GM18867 (cell line): ENCODE results near the gene PARP3.

Experiments used
- ATAC-seq: cut with Tn5 transposase; IDR thresholded peaks from one replicate; pipeline ENCODE4 v1.9.1; 2021; ENCODE audit warnings: mild to moderate bottlenecking, moderate library complexity; ENCODE audit not compliant: unreplicated experiment

Gene PARP3

DNA sequence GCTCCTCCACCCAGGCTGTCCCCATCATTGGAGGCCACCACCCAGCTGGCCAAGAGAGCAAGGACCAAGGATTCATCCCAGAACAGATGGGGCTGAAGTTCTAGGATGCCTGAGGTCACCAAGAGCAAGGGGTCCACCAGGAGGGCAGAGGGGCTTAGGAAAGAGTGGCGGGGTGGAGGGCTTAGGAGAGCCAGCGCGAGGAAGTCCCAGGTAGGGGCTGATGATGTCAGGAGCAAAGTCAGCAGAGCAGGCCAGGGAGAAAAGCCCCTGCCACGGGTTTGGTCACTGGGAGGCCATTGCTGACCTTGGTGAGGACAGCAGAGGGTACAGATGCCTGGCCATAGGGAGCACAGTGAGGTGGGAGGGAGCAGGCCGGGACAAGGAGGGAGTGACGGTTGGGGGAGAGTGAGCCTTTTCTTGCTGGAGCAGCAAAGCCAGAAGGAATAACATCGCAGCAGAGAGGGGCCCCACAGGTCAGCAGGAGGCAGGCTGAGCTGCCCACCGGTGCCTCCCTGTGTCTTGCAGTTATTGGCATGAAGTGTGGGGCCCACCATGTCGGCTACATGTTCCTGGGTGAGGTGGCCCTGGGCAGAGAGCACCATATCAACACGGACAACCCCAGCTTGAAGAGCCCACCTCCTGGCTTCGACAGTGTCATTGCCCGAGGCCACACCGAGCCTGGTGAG lies 5.2 kb downstream of the PARP3 start:
- no peak for ATAC-seq

DNA sequence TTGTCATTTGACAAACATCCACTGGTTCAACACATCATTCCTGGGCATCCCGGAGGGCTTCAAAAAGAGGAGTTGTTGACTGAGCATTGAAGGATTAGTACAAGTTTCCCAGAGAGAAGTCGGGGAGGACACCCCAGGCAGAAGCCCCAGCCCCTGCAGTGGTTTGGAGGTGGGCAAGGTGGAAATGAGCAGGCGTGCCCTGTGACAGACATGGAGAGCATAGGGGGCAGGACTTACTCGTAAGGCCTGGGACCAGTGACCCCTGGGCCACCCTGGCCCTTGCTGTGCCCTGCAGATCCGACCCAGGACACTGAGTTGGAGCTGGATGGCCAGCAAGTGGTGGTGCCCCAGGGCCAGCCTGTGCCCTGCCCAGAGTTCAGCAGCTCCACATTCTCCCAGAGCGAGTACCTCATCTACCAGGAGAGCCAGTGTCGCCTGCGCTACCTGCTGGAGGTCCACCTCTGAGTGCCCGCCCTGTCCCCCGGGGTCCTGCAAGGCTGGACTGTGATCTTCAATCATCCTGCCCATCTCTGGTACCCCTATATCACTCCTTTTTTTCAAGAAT lies 5.9 kb downstream of the PARP3 start:
- ATAC-seq = no peak

DNA sequence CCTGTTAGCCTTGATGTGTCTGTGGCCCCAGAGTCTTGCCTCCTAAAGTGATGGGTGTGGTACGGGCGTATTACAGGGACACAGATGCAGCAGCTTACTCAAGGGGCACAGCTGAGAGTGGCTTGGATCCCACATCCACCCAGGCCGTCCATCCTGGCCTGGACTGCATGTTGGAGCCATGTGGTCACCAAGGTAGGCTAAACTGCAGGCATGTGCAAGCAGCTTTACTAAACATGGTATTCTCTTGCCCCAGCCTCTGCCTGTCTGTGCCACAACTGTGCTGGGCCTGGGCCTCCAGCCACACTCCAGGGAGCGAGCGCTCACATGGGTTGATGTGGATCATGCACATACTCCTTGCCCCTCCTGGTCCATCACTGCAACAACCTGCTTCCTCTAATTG lies 7.0 kb downstream of the PARP3 start:
- ATAC-seq = no peak

DNA sequence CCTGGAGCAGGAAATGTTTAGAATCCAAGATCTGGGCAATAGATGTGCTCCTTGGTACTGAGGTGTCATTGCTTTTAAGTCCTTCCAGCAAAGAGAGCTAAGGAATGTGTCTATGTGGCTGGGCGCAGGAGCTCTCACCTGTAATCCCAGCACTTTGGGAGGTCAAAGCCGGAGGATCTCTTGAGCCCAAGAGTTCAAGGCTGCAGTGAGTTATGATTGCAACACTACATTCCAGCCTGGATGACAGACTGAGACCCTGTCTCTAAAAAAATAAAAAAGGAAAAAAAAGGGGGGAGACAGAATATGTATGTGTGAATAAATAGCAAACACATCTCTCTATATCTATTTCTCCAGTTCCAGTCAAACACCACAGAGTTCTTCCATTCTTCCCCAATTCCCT lies 8.7 kb downstream of the PARP3 start:
- ATAC-seq = no peak

DNA sequence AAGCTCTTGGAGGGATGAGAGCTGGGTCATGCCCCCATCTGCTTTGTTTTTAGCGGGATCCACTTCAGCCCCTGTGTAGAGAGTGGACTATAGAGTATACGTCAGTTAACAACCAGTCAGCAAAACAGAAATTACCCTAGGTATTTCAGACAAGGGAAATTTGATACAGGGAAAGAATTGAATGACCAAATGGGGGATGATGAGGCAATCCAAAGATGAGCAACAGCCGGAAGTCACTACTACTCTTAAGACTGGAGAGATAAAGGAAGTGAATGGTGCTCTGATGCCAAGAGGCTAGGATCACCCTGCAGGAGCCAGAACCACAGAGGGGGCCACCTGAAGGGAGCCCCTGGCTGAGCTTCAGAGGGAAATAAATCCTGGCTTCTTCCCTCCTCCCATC lies 11.3 kb downstream of the PARP3 start:
- no peak for ATAC-seq

DNA sequence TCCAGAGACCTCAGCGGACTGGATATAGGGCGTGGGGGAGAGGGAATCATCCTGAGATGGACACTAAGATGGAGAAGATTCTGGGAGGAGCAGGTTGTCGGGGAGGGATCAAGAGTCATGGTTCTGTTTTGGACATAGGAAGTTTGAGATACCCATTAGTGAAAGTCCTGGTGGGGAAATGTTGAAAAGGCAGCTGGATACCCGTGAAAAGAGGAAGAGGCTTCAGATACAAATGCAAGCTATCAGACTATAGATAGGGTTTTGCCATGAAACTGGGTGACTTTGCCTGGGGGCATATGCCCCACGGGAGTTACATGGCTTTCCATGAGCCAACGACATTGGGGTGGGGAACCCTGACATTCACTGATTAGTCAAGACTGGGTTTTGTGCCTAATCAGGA lies 11.9 kb downstream of the PARP3 start:
- ATAC-seq = no peak

DNA sequence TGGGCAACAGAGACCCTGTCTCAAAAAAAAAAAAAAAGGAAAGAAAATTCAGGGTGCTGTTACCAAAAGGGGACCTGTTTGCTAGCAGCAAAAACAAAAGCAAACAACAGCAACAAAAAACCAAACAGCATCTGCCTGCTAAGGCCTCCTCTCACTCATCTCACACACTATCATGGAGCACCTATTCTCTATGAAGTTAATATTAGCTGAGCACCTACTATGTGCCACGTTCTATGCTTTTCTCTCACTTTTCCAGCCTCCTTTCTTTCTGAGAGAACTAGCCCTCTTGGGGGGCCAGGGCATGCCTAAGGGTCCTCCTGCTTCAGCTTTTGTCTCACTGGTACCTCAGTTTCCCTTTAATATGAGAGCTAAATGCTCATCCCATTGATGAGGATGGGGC lies 12.6 kb downstream of the PARP3 start:
- ATAC-seq = no peak

DNA sequence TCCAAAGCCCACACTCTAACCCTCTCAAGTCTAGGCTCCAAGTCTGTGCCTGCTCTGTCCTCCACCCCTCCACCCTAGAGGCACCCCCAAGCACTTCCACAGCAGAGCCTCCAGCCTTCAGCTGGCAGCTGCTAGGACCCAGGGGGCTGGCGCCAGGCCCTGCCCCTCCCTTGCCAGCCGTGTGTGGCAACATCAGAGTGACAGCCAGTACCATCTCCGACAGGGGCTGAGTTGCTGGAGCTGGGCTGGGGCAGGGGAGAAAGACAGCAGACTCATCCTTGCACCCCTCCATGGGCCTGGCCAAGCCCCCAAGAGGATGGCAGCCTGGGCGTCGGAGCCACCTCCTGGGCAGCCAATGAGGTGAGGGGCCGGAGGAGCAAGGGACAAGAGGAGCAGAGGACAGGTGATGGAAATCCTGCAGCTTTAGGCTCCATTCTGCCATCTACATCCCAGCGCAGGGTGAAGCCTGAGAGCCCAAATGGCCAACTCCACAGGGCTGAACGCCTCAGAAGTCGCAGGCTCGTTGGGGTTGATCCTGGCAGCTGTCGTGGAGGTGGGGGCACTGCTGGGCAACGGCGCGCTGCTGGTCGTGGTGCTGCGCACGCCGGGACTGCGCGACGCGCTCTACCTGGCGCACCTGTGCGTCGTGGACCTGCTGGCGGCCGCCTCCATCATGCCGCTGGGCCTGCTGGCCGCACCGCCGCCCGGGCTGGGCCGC lies 13.2 kb downstream of the PARP3 start, which contains the start of gene GPR62:
GPR62 (plus strand) TSS at position 207 of the 718 bp plus-strand sequence; CDS start at position 479, 272 bp downstream.
- ATAC-seq = no peak

DNA sequence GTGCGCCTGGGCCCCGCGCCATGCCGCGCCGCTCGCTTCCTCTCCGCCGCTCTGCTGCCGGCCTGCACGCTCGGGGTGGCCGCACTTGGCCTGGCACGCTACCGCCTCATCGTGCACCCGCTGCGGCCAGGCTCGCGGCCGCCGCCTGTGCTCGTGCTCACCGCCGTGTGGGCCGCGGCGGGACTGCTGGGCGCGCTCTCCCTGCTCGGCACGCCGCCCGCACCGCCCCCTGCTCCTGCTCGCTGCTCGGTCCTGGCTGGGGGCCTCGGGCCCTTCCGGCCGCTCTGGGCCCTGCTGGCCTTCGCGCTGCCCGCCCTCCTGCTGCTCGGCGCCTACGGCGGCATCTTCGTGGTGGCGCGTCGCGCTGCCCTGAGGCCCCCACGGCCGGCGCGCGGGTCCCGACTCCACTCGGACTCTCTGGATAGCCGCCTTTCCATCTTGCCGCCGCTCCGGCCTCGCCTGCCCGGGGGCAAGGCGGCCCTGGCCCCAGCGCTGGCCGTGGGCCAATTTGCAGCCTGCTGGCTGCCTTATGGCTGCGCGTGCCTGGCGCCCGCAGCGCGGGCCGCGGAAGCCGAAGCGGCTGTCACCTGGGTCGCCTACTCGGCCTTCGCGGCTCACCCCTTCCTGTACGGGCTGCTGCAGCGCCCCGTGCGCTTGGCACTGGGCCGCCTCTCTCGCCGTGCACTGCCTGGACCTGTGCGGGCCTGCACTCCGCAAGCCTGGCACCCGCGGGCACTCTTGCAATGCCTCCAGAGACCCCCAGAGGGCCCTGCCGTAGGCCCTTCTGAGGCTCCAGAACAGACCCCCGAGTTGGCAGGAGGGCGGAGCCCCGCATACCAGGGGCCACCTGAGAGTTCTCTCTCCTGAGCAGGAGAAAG lies 14.0 kb downstream of the PARP3 start:
- no peak for ATAC-seq

DNA sequence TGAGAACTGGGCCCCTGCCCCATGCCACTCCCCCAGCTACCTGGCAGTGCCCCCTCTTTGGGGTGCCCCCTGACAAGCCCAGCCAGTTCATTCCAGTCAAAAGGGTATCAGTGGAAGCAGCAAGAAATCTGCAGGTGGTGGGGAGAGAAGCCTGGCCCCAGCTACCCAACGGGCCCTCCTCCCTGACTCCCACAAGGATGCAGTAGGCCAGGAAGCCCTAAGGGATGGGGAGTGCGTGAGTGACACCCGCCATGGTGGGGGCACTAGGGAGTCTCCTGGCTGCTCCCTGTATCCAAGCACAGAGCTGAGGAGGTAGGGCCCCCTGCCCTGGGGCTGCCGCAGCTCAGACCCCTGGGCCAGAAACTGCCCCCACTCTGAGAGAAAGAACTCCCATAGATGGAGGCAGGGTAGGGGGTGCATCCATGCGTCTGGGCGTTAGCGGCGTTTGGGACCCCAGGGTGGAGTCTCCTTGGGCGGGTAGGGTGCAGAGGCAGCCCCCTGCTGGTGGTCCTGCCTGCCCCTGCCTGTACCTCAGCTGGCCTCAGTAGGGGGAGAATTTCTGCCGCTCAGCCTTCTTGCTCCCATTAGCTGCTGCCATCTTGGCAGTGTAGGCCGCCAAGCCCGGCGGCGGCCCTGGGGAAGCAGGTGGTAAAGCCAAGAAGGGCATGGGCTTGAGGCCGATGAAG lies 15.5 kb downstream of the PARP3 start:
- ATAC-seq = no peak

DNA sequence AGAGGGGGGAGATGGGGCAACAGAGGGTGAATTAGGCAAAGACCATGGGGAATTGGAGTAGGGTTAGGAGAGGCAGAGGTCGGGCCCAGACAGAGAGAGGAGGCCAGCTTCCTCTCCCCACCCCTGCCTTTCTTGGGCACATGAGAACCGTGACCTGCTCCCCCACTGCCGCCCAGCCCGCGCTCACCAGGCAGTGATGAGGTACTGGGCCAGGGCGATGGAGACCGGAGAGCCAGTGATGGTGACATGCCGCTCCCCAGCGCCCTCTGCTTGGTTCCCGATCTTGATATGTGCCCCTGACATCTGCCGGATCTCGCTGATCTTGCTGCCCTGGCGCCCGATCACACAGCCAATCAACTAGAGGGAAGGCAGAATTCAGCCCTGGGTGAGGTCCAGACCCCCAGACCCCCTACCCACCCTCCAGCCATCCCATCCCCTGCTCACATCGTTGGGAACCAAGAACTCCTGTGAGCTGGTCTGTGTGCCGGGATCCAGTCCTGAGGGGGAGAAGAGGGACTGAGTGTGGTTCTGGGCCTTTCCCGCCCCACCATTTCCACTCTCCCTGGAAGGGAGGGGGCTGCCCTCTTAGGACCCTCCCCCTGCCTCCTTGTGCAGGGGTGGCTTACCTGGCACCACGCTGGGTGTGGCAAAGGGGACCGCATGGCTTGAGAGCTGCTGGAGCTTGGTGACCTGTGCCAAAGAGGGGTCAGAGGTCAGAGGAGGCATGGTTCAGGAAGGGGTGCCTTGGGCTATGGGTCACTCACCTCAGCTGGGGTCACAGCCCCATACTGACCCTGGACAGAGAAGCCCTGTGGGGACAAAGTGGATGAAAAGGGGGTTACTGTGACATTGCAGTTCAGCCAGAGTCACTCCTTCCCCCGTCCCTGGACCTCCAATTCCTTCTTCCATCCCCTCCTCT lies 16.7 kb downstream of the PARP3 start:
- ATAC-seq = no peak

DNA sequence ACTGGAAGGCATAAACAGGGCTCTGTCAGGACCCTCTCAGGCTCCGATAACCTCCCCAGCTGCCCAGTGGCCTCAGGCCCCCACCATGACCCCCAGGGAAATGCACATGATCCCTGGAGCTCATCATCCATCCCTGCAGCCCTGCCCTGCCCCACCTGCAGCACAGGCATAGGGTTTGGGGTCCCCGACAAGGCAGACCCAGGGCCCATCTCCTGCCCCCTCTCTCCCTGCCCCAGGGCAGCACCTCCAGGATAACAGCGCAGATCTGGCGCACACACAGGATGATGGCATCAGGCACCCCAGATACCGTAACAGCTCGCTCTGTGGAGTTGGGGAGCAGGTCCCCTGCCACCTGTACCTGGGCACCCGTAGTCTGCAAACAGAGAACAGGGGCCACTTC lies 17.5 kb downstream of the PARP3 start:
- no peak for ATAC-seq

DNA sequence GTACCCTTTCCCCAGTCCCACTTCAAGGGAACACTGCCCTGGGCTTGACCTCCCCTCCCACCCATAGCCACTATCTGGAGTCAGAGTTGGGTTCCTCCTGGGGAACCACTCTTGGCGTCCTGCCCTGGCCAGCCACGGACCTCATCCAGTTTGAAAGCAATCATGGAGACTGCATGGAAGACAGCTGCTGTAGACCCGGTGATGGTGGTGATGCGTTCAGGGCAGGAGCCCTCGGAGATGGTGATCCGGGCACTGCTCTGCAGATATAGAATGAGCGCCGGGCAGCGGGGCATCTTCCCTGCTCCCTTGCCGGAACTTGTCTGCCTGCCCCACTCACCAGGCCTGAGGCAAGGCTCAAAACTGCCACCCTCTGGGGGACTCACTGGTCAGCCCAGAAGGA lies 18.2 kb downstream of the PARP3 start:
- ATAC-seq = no peak

DNA sequence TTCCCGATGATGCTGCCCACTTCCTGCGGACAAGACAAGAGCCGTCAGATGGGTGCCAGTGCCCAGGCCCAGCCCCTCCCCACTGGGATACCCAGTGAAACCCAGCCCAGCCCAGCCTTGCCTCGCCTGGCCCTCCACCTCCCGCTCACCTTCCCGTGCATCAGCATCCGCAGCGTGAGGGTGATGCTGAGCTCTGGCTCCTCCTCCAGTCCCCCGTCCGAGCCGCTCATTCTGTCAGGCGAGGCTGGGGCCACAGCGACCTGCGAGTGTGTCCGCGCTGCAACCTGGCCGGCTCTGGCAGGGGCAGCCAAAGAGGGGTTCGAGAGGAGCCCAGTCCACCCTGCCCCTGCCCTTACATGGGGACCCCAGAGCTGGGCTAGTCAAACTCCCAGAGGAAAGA lies 18.8 kb downstream of the PARP3 start:
- ATAC-seq = no peak

DNA sequence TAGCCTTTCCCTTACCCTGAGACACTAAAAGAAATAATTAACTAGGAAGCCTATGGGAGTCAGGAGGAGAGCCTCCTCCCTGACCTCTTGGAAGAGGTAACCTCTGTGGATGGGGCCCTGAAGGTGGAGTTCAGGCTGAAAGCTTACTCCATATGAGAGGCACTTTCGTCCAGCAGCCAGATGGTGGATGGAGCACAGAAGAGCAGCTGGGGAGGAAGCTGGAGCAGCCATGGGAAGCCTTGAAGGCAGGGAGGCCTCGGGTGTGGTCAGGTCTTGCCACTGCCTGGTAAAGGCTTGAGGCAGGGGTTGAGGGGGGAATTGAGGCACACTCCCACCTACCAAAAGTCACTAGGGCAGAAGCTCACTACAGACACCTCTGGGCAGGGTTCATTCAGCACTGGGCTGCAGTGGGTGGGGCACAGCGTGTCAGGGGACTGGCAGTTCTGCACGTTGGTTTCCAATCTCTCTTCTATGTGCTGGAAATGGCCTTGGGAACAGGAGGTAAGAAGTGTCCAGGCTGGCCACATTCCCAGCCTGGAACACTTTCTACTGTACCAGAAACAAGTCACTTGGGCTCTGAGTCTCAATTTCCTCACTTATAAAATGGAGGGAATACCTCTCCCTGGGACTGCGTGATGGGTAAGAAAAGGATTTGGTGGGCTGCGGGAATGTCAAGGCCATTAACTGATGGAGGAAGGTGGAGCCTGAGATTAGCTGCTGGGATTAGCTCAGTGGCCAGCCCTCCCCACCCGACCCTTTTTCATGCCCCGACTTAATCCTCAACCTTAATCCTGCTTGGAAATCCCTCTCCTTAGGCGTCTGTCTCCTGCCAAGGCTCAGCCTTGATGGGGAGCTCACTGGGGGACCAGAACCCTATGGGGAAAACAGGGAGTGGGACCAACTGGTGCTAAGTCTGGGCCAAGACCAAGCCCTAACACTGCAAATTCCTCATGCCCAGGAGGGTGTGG lies 19.7 kb downstream of the PARP3 start:
- no peak for ATAC-seq

DNA sequence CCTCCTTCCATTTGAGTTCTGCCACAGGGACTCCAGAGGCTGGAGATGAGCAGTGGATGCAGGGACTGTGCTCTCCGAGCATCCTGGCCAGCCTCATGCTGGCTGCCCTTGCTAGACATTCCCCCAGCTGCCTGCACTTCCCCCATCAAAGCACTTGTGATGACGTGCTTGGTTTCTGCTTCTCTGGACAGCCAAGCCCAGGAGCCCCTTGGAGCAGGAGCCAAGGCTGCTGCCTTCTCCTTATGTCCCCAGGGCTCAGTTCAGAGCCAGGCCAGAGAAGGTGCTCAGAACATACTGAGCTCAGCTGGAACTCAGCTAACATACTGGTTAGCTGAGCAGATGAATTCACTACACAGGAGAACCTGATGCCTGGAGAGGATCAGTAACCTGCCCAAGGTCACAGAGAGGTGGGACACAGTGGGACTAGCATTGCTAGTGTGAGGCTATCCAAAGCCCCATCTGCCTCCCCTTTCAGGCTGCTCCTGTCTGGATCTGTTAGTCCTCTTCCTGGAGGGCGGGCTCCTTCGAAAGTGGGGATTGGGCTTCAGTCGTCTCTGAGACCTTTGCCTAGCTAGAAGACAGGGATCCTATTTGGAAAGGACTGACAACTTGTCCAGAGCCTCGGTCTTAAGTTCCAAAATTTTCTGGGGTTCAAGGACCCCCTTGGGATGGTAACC lies 20.8 kb downstream of the PARP3 start:
- no peak for ATAC-seq

DNA sequence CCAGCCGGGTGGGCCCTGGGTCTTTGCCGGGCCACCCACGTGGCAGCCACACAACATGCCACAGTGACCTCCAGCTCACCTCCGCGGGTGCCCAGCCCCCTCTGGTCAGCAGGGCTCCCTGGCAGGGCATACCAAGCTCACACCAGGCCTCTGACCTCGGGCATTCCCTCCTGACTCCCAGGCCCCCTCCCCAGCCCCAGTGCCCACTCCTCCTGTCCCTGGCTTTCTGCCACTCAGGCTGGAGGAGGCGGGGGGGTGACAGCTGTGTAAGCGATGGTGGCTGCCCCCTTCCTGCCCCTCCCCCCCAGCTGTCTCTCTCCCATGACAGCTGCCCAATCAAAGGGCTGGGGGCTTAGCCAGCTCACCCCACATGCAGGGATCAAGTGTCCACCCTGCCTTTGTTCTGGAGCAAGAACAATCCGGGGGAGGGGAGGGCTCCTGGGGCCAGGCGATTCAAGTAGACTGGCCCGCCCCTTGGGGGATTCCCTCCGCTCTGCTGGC lies 21.8 kb downstream of the PARP3 start:
- no peak for ATAC-seq

DNA sequence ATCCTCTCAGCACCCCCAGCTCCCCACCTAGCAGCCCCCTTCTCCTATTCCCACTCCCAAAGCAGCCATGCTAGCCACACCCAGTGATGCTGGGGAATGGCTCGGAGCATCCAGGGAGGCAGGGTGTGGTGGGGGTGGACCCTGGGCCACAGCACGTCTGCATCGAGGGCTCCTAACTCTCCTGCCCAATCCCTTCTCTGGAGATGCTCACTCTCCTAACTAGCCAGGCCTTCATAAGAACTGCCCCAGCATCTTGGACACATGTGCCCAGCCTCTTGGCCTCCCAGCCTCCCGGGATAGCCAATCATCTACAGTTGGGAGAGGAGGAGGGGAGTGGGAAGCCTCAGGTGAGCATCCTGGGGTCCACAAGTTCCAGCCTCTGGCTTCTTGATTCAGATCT lies 22.4 kb downstream of the PARP3 start:
- ATAC-seq = no peak
